Retinal pigment epithelial cell (primary cell): Measurements from ENCODE around the gene ADCY3.
A peak's percentile ranks its signal among the peaks of the same experiment; 100 is the strongest.

ENCODE experiments used
- DNase-seq: peaks from one replicate; pipeline ENCODE4 v3.0.0-alpha.2; 2010; ENCODE audit warnings: low read depth
- H3K4me3 ChIP-seq: 2 replicates; pipeline ENCODE4 v1.5.1; 2011; ENCODE audit warnings: mild to moderate bottlenecking, low read length, control low read depth, moderate library complexity
- TF ChIP-seq, protein P1 (sequence below): conservative IDR thresholded peaks from 2 replicates; pipeline ENCODE4 v1.5.1; 2011; ENCODE audit warnings: low read depth, low read length, control low read depth, inconsistent platforms

Gene ADCY3

DNA sequence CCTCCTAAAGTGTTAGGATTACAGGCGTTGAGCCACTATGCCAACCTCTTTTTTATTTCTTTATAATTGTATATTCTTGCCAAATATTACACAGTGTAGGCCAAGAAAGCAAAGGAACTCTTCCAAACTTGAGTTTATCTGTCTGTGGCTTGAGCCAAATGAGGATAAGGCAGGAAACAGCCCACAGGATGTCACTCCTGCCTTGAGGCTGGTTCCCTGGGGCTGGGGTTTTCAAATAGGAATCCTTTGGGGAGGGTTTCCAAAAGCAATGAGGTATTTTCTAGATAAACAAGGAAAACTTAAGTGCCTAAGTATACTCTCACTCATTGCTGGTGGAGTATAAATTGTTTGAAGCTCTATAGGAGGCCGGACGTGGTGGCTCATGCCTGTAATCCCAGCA is 56.4 kb downstream of the ADCY3 start:
- no peak overlapping the region for H3K4me3 ChIP-seq
- TF ChIP-seq, protein P1, sequence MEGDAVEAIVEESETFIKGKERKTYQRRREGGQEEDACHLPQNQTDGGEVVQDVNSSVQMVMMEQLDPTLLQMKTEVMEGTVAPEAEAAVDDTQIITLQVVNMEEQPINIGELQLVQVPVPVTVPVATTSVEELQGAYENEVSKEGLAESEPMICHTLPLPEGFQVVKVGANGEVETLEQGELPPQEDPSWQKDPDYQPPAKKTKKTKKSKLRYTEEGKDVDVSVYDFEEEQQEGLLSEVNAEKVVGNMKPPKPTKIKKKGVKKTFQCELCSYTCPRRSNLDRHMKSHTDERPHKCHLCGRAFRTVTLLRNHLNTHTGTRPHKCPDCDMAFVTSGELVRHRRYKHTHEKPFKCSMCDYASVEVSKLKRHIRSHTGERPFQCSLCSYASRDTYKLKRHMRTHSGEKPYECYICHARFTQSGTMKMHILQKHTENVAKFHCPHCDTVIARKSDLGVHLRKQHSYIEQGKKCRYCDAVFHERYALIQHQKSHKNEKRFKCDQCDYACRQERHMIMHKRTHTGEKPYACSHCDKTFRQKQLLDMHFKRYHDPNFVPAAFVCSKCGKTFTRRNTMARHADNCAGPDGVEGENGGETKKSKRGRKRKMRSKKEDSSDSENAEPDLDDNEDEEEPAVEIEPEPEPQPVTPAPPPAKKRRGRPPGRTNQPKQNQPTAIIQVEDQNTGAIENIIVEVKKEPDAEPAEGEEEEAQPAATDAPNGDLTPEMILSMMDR, result no peak
- DNase-seq, result no peak

DNA sequence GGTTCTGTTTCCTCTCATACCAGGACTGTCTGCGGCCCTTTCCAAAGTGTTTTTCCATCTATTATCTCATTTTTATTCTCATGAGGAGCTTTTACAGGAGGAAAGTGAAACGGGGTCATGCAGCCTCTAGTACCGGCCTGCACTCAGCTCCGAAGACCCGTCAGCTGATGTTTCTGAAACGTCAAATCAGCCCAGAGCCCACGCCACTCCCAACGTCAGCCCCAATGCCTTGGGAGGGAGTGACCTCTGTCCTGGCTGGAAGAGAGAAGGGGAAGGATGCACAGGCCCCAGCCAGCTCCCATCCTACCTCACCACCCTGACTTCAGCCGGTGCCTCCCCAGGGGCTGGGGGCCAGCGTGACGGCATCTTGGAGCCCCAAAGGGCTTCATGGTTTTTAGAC is 58.5 kb downstream of the ADCY3 start:
- TF ChIP-seq, protein P1, result no peak
- no peak overlapping the region for H3K4me3 ChIP-seq
- peak; percentile 8 for DNase-seq

DNA sequence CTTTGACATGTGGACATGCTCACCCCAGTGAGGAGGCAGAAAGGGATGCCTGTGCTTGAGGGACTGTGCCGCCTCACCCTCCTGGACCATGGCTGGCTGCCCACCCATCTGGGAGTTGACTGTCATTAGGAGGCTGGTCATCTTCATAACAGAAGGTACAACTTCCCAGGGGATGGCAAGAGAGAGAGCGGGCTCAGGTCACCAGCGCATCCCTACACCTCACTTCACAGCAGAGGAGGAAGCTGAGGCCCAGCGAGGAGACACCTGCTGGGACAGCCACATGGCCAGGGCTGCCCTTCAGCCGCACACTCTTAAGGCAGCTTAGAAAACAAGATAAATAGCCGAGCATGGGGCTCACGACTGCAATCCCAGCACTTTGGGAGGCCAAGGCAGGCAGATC is 59.4 kb downstream of the ADCY3 start:
- no peak for DNase-seq
- no peak overlapping the region for H3K4me3 ChIP-seq
- TF ChIP-seq, protein P1, result no peak

DNA sequence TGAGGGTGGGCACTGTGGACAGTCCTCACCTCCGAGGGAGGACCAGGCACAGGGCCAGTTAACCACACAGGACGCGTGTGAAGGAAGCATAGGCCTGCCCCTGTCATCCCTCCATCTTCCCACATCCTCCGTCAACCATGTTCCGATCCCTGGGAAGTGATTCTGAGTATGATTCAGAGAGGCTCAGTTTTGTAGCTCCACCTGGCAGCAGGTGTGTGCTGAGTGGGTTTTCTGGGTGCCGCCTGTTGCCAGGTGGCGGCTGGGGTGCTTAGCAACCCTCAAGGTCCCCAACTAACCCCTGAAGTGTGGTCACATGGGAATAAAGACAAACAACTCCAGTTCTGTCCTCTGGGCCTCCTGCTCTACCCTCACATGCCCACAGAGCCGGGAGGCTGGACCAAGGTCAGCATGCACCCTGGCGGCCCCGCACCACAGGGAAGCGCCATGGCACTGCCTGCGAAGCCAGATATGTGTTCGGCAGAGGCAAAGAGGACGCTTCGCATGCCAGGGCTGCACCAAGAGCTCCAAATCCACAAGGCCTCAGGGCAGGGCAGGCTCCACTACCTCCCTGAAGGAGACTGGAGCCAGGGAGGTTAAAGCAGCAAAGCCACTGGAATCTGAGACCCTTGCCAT is 60.0 kb downstream of the ADCY3 start:
- no peak for DNase-seq
- TF ChIP-seq, protein P1, result no peak
- no peak overlapping the region for H3K4me3 ChIP-seq

DNA sequence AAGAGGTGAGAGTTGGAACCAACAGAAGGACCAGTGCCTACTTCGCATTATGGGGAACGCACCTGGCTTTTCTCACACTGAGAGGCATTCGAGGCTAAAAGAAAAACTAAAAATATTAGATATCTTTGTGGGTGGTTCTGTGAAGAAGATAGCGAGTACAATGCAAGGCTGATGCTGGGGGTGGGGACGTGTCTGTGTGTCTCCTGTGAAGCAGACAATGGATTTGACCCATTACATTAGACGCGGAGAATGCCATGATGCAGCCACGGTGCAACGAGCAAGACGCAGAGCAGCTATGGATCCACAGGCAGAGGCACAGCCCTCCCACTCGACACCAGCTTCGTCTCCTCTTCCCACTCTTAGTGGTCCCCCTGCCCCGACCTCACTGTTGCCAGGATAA is 61.0 kb downstream of the ADCY3 start:
- TF ChIP-seq, protein P1, result no peak
- H3K4me3 ChIP-seq, result no peak overlapping the region
- no peak for DNase-seq

DNA sequence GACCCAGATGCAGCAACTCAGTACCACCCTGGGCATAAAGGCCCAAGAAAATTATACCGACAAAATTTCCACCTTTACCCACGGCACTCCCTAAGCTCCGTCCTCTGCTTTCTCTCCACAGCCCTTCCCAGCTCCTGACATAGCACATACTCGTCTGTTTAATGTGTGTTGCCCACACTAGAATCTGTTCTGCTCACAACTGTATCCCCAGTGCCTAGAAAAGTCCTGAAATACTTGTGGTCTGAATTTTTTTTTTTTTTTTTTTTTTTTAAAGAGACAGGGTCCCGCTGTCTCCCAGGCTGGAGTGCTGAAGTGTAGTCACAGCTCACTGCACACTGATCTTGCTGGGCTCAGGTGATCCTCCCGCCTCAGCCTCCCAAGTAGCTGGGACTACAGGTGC is 62.3 kb downstream of the ADCY3 start:
- TF ChIP-seq, protein P1, result no peak
- H3K4me3 ChIP-seq, result no peak overlapping the region
- no peak for DNase-seq

DNA sequence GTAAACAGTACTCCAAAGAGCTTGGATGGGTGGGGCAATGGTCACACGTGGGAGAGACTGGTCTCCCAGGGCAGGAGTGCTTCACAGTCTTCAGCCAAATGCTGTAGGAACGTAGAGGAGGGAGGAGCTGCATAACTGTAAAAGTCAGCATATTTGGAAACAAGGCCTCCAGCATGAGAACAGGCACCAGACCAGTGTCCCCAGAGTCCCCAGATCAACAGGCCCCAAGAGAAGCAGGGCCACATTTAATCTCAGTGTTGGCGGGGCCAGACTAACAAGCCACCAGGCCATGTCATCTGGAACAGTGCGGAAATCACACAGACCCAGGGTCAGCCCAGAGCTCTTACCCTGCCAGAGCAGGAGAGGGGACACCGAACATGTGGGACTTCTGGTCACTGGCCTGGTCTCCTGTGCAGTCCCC is 63.2 kb downstream of the ADCY3 start:
- DNase-seq, result no peak
- TF ChIP-seq, protein P1, result no peak
- H3K4me3 ChIP-seq, result no peak overlapping the region
